GM19397 (cell line): ENCODE results near the gene HYOU1.
"Not testable (repeated sequence)": the region's sequence is repeated elsewhere in the genome, so short reads cannot be mapped to it uniquely, and the experiment has no call there.

Experiments used
- ATAC-seq: cut with Tn5 transposase; IDR thresholded peaks from one replicate; pipeline ENCODE4 v1.9.1; 2021; ENCODE audit warnings: mild to moderate bottlenecking, moderate library complexity; ENCODE audit not compliant: unreplicated experiment

HYOU1 gene

DNA sequence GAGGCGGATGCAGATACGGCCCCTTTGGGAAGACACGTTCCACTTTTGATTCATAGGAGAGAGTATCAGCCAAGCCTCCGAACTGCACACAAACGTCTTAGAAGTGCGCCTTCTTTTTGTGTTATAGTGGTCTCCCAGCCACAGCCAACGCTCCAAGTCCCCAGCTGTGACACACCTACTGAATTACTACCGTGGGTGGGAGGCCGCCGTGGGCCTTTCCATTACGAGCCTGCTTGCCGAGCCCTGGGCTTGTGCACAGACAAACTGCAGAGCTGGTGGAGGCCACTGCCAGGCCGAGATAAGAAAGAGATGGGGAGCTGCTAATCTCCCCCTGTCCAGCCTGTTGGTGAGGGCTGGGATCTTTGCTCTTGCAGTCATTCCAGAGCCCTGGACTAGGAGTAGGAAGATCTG, 28.4 kb upstream of the HYOU1 start:
- ATAC-seq = peak; percentile 12

DNA sequence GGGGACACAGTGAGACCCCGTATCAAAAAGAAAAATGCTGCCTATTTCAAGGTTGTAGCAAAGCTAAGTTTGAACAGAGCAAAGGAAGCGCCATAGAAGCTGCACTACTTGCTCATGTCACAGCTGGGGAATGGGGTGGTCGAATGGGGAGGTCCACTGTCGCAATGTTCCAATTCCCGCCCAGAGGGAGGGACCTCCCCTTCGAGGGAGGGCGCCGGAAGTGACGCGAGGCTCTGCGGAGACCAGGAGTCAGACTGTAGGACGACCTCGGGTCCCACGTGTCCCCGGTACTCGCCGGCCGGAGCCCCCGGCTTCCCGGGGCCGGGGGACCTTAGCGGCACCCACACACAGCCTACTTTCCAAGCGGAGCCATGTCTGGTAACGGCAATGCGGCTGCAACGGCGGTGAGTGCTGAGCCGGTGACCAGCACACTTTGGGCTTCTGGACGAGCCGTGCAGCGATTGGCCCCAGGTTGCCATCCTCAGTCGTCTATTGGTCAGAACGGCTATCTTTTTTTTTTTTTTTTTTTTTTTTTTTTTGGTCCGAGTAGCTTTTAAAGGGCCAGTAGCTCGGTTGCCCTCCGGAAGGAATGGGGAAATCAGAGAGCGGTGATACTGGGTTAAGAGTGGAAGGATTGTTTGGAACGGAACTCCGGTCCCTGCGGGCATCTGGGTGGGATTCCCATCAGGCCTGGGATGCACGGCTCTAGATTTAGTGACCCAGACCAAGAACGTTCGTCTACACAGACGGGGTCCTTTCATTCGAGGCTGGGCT, 27.8 kb upstream of the HYOU1 start, which contains the start of gene HMBS:
Gene HMBS (plus strand): TSS at position 219 of the 774 bp plus-strand sequence. CDS start 153 bp downstream, at position 372.
- peak; percentile 92 for ATAC-seq

DNA sequence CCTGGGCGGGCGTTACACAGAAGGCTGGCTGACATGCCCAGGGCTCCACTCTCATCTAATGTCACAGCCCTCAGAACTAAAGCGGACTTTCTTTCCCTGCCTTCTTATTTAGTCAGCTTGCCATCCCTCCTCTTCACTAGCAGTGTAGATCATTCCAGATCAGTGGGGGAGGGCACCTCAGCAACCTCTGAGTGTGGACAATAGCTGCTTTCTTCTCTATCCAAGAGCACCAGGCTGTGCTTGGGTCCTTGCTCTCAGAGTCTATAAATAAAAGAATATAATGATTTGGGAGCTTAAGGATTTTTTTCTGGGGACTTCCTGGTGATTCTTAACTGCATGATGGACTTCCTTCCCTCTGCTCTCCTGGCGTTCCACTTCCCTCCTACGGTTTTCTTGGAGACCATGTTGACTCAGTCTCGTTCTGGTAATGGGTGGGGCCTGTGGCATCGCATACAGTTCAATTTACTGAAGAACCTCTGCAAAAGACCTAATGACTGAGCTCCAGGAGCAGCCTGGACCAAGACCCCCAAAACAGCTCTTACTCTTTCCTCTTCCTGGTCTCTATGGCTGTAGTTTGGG, 24.8 kb upstream of the HYOU1 start:
- no peak for ATAC-seq

DNA sequence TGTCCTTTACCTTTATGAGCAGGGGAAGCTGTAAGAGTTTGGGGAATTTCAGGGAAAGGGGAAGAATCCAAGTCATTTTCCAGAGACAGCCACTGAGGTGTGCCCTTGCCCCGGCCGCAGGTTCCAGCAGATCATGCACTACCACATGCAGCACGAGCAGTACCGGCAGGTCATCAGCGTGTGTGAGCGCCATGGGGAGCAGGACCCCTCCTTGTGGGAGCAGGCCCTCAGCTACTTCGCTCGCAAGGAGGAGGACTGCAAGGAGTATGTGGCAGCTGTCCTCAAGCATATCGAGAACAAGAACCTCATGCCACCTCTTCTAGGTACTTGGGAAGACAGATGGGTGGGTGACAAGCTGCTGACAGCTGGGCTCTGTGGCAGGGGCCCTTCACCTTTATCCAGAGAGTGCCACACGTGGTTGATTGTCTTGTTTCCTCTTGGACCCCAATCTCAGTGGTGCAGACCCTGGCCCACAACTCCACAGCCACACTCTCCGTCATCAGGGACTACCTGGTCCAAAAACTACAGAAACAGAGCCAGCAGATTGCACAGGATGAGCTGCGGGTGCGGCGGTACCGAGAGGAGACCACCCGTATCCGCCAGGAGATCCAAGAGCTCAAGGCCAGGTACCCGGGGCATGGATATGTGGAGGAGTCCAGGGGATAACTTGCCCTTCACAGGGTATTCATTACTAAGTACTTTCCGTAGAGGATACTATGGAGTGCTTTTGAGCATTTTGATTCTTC, 21.8 kb upstream of the HYOU1 start:
- no peak for ATAC-seq

DNA sequence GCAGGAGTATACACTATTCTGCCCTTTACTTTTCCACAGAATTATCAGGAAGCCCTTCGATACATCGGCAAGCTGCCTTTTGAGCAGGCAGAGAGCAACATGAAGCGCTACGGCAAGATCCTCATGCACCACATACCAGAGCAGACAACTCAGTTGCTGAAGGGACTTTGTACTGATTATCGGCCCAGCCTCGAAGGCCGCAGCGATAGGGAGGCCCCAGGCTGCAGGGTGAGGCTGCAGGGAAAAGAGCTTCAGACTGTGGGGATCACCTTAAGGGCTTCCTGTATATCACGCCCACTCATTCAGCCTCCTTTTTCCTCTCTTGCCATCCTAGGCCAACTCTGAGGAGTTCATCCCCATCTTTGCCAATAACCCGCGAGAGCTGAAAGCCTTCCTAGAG, 20.8 kb upstream of the HYOU1 start:
- ATAC-seq = no peak

DNA sequence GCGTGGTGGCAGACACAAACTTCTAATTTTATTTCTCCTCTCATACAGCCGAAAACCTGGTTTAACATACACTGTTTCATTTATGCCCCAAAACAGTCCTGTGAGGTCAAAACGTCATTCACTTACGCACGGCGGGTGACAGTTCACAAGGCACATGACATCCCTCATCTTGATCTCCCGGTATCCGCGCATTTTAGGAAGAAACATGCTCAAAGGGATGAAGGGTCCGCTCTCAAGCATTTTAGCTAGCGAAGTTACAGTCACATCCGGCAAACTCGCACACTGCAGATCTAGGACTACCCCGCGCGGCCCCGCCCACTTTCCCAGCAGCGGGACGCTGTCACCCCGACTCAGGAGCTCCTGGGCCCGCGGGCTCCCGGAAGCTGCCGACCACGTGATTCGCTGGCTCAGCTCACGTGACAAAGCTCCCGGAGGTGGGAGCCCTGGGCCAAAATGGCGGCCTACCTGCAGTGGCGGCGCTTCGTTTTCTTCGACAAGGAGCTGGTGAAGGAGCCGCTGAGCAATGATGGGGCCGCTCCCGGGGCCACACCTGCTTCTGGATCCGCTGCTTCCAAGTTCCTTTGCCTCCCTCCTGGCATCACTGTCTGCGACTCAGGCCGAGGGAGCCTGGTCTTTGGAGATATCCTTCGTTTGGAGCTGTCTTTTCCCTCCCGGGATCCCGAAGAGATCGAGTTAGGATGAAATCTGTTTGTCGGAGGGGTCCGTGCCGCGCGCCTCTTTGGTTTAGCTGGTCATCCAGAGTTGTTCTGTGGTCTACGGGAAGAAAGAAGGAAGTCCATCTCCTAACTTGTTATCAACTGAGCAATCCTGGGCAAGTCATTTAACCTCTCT, 10.6 kb upstream of the HYOU1 start, which contains the start of gene VPS11:
Gene VPS11 (plus strand): TSS at position 448 of the 852 bp plus-strand sequence. CDS start 6 bp downstream, at position 454.
- ATAC-seq = peak; percentile 92

DNA sequence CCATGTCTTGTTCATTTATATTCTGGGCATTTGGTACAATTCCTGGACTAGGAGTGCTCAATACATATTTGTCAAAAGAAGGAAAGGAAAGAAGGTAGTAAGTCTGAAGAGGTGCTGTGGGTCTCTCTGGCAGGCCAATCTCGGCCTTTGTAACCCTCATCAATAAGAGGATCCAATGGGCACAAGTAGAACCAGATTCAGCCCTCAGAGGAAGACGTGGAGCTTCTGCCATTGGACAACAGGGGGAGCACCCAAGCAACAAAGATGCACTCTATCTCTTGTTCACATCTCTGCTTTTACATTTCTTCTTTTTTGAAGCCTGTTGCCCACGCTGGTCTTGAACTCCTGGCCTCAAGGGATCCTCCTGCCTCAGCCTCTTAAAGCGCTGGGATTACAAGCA, 8.4 kb upstream of the HYOU1 start:
- ATAC-seq = no peak

DNA sequence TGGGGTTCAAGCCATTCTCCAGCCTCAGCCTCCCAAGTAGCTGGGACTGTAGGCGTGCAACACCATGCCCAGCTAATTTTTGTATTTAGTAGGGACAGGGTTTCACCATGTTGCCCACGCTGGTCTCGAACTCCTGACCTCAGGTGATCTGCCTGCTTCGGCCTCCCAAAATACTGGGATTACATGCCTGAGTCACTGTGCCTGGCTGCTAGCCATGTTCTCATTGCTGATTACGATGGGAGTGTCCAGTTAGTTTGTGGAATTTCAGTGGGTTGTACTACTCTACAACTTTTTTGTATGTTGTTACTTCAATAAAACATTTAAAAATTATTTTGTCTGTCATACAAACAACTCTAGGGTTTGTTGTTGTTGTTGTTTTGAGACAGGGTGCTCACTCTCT, 5.8 kb upstream of the HYOU1 start:
- ATAC-seq = no peak

DNA sequence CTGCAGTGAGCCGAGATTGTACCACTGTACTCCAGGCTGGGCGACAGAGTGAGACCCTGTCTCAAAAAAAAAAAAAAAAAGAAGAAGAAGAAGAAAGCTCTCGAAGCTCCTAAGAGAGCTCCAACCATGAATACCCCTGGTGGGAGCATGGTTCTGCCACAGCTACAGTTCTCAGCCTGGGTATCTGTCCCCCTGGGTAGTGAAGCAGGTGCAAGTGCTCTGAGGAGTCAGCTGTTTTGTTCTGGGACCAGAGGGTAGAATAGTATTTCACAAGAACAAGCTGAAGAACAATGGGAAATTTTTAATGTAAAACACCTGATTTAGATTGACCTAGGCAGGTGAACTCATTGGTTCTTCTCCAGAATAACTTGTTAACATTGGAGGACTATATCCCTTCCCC, 4.3 kb upstream of the HYOU1 start:
- ATAC-seq = no peak

DNA sequence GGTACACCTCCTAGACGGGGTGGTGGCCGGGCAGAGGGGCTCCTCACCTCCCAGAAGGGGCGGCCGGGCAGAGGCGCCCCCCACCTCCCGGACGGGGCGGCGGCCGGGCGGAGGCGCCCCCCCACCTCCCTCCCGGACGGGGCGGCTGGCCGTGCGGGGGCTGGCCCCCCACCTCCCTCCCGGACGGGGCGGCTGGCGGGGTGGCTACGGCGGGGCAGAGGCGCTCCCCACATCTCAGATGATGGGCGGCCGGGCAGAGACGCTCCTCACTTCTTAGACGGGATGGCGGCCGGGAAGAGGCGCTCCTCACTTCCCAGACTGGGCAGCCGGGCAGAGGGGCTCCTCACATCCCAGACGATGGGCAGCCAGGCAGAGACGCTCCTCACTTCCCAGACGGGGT, 2.1 kb upstream of the HYOU1 start:
- not testable (repeated sequence) for ATAC-seq

DNA sequence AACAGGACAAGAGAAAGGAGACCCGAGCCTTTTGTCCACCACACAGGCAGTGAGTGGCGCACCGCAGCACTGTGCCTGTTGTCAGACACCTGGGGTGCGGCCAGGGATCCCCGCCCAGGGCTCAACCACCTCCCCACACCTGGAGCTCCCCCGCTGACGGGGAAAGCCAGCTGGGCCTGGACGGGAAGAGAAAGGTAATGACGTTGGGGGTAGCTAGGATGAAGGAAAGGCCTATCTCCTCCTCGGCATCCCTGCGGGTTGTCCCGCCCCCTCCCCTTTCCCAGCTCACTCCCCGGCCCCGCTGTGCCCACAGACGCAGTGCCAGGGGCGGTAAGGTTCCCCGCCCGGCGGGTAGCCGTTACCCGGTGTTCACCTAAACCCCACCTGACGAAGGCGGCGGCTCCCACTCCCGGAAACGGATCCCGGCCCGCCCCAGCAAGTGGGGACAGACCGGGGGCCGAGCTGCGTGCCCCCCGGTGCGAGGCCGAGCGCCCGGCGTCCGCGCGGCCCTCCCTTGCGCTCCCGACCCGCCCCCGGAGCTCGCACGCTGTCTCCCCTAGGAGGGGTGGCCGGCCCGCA, 495 bp downstream of the HYOU1 start:
- peak; percentile 11 for ATAC-seq

DNA sequence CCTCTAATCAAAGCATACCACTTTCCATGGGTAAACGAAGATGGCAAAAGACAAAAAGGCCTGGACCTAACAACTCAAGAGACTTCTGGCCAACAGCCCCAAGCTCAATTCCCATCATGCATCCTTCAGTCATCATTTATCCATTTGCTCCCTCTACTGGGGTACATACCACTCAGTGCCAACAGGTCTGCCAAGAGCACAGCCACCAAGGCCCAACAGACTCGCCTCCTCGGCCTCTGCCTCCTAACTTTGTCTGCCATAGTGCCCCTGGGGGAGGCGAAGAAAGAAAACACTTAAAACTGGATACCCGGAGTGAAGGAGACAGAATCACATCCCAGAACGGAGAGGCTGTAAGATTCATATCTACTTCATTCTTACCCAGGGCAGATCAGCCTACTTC, 1.1 kb downstream of the HYOU1 start:
- no peak for ATAC-seq

DNA sequence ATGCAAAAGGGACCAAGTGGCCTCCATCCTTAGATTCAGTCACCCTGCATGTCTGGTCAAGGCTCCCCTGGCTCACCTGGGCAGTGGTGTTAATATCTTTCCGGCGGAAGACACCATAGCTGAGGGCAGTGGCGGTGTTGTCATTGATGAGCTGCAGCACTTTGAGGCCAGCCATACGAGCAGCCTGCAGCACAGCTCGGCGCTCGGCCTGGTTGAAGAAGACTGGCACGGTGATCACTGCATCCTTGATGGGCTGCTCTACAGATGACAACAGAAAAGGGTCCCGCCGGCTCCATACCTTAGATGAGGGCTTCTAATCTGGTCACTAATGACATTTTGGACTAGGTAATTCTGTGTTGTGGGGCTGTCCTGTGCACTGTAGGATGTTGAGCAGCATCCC, 2.6 kb downstream of the HYOU1 start:
- no peak for ATAC-seq

DNA sequence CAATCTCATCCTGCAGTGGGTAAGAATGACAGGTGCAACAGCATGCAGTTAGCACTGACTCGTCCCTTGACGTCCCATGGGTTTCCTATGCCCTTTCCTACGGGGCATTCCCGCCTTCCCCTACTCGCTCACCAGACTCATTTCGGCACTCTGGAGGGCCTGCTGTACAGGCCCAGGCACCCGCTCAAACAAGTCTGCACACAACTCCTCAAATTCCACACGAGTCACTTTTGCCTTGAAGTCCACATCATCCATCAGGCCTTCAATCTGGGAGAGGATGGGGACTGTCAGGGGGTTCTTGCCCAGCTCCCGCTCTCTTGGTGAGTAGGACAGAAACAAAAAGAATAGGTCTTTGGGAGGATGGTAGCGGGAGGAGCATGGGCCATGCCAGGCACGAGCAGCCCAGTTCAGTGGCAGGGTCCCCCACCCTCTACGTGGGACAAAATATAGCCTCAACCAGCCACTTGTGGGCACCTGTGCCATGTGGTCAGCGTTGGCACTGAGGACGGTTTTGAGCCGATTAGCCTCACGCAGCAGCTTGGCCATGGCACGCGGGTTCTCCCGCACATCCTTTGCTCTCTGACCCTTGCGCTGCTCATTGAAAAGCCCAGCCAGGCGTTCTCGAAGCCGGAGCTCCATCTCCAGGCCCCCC, 4.7 kb downstream of the HYOU1 start:
- ATAC-seq = no peak

DNA sequence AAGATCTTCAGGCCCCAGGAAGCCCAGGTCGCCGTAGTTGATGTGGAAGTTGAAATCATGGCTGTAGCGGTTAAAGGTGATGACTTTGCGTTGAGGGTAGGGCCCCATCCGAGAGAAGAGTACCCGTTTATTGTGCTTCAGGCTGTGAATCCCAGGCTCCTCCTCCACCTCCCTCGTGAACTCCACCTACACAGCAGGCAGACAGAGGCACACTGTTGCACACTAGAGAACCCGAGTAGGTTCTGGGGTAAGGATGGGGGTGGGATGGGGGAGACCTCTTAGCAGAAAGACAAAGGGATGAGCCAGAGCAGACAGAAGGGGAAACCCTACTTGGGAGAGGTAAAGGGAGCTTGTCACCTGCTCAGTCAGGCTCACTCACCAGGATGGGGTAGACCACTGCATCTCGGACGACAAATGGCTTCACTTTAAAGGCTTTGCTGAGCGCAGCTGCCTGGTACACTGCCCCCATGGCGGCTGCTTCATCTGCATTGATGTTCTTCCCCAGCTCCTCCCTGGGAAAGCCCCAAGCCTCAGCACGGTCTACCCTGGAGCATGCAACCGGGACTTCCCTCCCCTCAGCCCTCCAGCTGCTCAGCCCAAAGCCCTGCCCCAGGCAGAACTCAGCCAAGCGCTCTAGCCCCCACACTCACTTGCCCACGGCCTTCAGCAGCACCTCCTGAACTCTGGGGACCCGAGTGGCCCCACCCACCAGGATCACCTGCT, 5.4 kb downstream of the HYOU1 start:
- peak; percentile 46 for ATAC-seq

DNA sequence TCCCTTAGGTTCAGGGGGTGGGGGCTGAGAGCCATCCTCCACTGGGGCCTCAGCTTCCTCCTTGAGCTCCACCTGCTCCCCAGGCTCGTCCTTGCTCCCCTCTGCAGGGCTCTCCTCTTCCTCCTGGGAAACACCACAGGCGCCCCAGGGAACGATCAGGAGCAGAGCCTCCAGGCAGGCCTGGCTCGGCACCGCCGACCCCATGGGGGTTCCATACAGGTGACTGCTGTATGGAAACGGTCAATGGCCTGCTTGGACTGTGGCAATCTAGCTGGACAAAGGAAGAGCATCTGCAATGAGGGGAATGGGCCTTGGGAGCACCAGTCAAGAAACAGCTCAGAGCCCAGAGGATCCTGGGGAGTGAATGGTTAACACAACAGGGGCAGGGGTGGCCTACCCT, 7.9 kb downstream of the HYOU1 start:
- no peak for ATAC-seq

DNA sequence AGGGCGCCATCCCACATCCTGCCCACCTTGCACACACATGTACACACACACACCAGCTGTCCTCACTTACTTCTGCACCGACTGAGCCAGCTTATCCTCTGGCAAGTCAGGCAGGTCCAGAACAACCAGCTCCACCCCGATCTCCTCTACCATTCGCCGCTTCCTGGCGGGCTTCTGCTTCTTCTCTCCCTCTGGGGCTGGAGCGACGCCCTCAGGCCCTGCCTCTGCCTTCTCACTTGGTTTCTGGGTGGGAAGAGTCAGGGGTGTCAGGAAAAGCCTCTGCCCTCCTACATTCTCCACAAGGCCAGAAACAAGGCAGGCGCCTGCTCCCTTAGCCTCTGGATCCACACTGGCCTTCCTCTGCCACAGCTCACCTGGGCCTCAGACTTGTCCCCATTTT, 8.4 kb downstream of the HYOU1 start:
- no peak for ATAC-seq

DNA sequence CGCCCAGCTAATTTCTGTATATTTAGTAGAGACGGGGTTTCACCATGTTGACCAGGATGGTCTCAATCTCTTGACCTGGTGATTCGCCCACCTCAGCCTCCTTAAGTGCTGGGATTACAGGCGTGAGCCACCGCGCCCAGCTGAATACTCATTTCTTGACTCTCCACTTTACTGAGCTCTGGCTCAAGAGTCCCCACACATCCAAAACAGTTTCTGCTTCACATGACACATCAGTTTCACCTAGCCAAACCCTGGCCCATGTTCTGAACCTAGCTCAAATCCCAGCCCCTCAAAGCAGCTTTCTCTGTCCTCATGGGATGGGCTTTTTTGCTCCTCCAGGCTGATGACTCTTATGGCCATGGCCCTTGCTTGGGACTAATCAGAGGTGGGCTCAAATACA, 9.8 kb downstream of the HYOU1 start:
- ATAC-seq = no peak

DNA sequence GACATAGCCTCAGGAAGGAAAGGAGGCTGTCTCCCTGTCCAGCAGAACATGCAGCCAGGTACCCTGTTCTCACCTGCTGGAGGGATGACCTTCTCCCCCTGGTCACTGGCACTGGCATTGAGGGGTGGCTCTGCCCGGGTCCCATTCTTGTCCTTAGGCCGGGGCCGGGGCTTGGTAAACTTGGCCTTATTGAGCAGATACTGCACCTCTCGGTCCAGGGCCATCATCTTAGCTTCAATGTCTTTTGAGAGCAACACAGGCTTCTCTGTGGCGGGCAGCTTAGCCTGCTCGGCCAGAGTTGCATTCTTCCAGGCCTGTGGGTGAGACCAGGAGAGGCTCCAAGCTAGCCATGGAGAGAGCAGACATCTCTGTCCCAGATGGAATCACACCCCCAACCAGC, 10.5 kb downstream of the HYOU1 start:
- ATAC-seq = no peak
